ENCODE results near the gene NAA20.

NAA20 gene

DNA sequence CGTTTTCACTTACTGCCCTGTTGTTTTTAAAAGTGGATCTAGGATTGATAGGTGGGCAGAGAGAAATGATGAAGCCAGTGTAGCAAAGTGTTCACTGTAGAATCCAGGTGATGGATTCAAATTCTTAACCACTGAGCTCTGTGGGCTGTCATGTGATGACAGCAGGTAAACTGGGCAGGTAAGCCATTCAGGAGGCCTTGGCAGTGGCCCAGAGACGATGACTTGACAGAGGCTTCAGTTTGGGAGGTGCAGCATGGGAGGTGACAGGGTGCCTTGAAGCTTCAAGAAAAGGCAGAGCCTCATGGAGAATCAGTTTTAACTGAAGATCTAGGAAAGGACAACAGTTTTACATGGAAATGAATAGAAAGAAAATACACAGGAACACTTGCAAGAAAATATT, 2.0 kb downstream of the NAA20 start:
- no peak overlapping the region for H3K4me3 ChIP-seq (ENCODE audit: low read depth, low read length)
- TF ChIP-seq, protein P1, sequence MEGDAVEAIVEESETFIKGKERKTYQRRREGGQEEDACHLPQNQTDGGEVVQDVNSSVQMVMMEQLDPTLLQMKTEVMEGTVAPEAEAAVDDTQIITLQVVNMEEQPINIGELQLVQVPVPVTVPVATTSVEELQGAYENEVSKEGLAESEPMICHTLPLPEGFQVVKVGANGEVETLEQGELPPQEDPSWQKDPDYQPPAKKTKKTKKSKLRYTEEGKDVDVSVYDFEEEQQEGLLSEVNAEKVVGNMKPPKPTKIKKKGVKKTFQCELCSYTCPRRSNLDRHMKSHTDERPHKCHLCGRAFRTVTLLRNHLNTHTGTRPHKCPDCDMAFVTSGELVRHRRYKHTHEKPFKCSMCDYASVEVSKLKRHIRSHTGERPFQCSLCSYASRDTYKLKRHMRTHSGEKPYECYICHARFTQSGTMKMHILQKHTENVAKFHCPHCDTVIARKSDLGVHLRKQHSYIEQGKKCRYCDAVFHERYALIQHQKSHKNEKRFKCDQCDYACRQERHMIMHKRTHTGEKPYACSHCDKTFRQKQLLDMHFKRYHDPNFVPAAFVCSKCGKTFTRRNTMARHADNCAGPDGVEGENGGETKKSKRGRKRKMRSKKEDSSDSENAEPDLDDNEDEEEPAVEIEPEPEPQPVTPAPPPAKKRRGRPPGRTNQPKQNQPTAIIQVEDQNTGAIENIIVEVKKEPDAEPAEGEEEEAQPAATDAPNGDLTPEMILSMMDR (IDR thresholded peaks at IDR 0.05; ENCODE audit: borderline replicate concordance, insufficient read depth, low read depth, low read length): no peak

DNA sequence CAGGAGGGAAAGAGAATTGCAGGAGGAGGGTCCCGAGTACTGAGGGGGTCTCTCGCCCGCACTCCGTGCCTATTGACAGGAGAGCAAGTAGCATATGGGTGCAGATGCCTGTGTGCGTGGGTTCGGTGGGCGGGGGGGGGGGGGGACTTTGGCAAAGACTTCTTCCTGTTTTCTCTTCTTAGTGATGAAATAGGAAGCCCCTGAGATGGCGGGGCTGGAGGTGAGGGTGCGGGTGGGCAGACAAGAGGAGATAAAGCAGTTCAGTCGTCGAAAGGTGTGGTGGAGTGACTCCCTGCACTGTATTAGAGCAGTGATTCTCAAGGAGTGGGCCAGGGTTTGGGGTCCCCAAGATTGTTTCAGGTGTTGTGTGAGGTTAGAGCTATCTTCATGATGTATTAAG, 3.7 kb downstream of the NAA20 start:
- TF ChIP-seq, protein P1 (IDR thresholded peaks at IDR 0.05; ENCODE audit: borderline replicate concordance, insufficient read depth, low read depth, low read length): no peak
- H3K4me3 ChIP-seq (ENCODE audit: low read depth, low read length): no peak overlapping the region

DNA sequence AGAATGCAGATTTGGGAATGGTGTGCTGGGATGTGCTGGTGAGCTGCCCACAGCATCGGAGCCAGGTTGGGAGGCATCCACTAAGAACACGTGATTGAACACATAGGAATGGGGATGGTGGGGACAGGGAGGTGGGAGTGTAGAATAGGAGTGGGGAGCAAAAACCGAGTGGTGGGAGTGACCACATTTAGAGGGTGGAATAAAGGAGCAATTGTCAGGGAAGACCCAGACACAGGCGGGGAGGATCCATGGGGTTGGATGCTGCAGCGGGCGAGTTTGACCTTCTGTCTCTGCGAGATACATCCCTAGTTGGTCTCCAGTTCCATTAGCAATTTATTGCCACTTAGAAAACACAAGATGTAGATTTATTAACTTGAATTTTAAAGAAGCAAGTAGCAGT, 4.7 kb downstream of the NAA20 start:
- no peak overlapping the region for H3K4me3 ChIP-seq (ENCODE audit: low read depth, low read length)
- TF ChIP-seq, protein P1 (IDR thresholded peaks at IDR 0.05; ENCODE audit: borderline replicate concordance, insufficient read depth, low read depth, low read length): no peak

DNA sequence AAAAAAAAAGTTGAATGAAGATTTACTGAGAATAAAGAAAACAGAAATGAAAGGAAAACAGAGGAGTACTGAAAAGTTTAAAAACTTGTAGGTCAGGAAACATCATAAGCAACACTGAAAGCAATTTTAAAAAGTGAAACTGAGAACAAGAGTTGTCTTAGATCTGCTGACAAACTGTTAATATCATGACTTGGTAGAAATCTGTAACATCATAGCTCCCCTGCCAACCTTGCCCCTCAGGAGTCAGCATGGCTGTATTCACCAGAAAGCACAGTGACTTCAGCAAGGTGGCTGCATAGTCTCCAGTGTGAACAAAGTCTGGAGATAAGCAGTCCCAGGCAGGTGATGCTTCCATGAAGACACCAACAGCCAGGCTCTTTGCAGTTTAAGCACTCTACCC, 5.3 kb downstream of the NAA20 start:
- TF ChIP-seq, protein P1 (IDR thresholded peaks at IDR 0.05; ENCODE audit: borderline replicate concordance, insufficient read depth, low read depth, low read length): no peak
- no peak overlapping the region for H3K4me3 ChIP-seq (ENCODE audit: low read depth, low read length)

DNA sequence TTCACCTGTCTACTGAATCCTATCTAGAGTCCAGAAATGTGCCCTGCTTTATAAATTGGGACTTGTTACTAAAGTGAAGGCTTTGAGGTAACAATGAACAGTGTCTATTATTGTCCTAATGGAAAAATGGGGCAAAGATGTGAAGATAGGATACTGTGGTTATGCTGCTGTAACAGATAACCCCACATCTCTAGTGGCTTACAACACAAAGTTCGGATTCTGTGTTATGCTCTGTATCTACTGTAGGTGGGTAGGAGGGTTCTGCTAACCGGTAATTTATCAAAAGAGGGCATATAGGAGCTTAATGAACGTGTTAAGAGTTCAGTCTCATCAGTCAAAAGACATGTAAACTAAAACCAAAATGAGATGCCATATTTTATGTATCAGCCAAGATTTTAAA, 6.2 kb downstream of the NAA20 start:
- TF ChIP-seq, protein P1 (IDR thresholded peaks at IDR 0.05; ENCODE audit: borderline replicate concordance, insufficient read depth, low read depth, low read length): no peak
- no peak overlapping the region for H3K4me3 ChIP-seq (ENCODE audit: low read depth, low read length)

DNA sequence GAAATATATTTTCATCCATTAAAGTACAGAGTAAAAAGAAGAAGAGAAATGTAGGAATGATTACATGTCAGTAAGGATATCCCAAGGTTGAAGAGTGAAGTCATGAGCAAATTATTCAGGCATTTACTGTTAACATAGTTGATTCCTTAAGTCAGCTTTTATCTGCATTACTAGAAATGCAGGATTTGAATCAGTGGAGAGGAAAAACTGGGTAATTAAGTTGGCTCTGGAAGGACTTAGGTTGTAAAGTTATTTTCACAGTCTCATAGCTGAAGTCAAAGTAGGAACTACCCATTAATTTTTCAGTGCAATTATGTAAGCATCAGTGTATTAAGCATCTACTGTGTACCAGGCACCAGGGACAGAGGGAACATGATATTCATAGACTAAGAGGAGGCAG, 7.8 kb downstream of the NAA20 start:
- H3K4me3 ChIP-seq (ENCODE audit: low read depth, low read length): no peak overlapping the region
- TF ChIP-seq, protein P1 (IDR thresholded peaks at IDR 0.05; ENCODE audit: borderline replicate concordance, insufficient read depth, low read depth, low read length): no peak

DNA sequence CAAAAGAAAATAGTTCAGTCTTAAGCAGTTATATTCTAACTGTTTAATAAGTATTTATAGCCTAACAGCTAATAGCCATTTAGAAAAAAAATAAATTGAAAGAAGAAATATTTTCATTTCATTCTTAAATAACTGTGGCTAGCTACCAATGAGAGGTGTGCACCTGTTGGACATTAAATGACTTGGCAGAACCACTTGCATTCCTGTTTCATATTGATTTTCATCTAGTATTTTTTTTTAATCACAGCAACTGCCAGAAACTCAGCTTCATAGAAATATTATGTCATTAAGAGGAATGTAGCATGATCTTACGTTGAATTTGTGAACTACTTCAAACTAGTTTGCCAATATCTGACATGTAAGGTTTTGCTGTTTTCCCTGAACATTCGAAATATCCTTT, 10.1 kb downstream of the NAA20 start:
- TF ChIP-seq, protein P1 (IDR thresholded peaks at IDR 0.05; ENCODE audit: borderline replicate concordance, insufficient read depth, low read depth, low read length): no peak
- no peak overlapping the region for H3K4me3 ChIP-seq (ENCODE audit: low read depth, low read length)
